CD4-positive, alpha-beta T cell treated with Interleukin-6 at 100 ng/mL for 8 hours (primary cell): ENCODE data around the gene ZNF280B.
"Not testable (repeated sequence)": the region's sequence is repeated elsewhere in the genome, so short reads cannot be mapped to it uniquely, and the experiment has no call there.

Experiments used
- DNase-seq: peaks from one replicate; pipeline ENCODE4 v3.0.0-alpha.2; 2020; ENCODE audit warnings: mixed read lengths, low spot score

ZNF280B gene

DNA sequence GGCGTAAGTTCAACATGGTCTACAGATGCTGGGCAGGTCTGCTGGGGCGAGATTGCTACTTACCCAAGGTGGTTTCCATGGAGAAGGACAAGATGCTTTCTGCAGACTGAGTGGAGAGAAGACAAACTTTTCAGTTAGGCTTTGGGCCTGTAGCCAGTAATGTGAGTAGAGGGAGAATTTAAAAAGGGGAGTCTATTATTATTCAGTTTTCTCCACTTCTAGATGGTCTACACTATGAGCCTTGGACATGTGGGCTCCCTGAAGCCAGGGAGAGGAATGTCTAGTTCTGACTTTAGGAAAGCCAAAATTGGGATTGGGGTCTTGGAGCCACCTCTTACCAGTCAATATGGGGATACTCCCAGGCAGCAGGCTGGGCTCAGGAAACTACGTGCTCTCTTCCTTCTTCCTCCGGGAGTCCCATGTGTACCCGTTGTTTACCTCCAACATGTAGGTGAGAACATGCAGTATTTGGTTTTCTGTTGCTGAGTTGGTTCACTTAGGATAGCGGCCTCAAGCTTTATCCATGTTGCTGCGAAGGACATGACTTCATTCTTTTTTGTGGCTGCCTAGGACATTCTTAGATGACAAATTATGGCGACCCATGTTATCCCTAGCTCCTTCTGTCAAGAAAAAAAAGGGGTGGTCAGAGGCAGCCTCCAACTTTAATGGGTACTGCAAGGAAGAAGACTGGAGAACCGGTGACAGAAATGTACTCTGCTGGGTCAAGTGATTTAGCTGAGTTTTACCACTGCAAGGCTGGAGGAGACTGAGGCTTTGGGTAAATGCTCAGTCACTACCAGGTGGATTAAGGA is 26.3 kb upstream of the ZNF280B start:
- DNase-seq, result no peak

DNA sequence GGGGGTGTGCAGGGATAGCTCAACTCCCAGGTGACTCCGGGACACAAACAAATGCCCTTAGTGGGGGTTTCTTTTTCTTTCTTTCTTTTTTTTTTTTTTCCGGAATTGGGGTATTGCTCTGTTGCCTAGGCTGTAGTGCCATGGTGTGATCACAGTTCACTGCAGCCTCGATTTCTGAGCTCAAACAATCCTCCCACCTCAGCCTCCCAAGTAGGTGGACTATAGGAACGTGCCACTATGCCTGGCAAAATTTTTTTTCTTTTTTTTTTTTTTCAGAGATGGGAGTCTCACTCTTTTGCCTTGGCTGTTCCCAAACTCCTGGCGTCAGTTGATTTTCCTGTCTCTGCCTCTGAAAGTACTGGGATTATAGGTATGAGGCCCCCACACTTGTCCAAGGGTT is 25.3 kb upstream of the ZNF280B start:
- no peak for DNase-seq

GRCh38 chr22:22533417-22533816 is 24.9 kb upstream of the ZNF280B start:
- no peak for DNase-seq

DNA sequence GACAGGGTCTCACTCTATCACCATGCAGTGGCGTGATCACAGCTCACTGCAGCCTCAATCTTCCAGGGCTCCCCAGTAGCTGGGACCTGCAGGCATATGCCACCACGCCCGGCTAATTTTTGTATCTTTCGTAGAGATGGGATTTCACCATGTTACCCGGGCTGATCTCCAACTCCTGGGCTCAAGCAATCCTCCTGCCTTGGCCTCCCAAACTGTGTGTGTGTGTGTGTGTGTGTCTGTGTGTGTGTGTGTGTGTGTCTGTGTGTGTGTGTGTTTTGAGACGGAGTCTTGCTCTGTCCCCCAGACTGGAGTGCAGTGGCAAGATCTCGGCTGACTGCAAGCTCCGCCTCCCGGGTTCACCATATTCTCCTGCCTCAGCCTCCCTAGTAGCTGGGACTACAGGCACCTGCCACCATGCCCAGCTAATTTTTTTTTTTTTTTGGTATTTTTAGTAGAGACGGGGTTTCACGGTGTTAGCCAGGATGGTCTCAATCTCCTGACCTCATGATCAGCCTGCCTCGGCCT is 24.1 kb upstream of the ZNF280B start:
- not testable (repeated sequence) for DNase-seq

DNA sequence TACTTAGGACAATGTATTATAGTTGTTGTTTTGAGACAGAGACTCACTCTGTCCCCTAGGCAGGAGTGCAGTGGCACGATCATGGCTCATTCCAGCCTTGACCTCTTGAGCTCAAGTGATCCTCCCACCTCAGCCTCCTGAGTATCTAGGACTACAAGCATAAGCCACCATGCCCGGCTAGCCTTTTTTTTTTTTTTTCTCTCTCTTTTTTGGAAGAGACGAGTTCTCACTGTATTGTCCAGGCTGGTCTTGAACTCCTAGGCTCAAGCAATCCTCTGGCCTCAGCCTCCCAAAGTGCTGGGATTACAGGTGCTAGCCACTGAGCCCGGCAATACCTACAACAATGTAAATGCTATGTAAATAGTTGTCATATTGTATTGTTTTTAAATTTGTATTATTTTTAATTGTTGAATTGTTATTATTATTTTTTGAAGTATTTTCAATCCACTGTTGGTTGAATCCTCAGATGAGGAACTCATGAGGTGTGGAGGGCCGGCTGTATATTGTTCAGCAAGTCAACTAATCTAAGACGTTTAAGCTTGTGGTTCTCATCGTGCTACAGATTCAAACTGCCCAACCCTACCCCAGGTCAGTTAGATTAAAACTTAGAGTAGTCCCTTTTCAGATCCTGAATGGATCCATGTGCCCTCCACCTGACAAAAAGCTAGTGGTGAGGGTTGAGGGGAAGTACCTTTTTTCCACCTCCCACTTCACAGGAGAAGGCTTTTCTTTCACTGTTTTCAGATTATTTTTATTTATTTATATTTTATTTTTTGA is 23.4 kb upstream of the ZNF280B start:
- no peak for DNase-seq

DNA sequence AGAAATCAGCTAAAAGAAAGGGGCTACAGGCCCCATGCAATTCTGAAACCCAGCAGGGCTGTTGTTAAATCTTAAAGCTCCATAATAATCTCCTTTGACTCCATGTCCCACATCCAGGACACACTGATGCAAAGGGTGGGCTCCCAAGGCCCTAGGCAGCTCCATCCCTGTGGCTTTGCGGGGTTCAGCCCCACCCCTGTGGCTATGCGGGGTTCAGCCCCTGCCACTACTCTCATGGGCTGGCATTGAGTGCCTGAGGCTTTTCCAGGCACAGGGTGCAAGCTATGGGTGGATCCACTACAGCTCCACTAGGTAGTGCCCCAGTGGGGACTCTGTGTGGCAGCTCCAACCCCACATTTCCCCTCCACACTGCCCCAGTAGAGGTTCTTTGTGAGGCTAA is 20.2 kb upstream of the ZNF280B start:
- no peak for DNase-seq

GRCh38 chr22:22527312-22527711 is 18.8 kb upstream of the ZNF280B start:
- no peak for DNase-seq

DNA sequence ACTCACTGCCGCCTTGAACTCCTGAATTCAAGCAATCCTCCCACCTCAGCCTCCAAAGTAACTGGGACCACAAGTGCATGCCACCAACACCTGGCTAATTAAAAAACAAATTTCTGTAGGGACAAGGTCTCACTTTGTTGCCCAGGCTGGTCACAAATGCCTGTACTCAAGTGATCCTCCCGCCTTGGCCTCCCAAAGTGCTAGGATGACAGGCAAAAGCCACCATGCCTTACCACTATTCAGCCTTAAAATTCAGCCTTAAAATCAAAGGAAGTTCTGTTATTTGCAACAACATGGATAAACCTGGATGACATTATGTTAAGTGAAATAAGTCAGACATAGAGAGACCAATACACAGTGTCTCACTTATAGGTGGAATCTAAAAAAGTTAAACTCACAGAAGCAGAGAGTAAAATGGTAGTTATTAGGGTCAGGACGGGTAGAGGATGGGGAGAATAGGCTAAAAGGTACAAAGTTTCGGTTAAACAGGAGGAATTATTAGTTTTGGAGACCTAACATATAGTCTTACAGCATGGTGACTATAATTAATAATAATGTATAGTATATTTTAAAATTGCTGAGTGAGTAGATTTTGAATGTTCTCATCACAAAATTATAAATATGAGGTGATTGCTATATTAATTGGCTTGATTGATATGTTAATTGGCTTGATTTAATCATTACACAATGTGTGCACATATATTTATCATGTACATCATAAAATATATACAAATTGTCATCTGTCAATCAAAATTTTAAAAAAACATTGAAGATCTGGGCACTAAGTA is 17.8 kb upstream of the ZNF280B start:
- DNase-seq, result no peak

DNA sequence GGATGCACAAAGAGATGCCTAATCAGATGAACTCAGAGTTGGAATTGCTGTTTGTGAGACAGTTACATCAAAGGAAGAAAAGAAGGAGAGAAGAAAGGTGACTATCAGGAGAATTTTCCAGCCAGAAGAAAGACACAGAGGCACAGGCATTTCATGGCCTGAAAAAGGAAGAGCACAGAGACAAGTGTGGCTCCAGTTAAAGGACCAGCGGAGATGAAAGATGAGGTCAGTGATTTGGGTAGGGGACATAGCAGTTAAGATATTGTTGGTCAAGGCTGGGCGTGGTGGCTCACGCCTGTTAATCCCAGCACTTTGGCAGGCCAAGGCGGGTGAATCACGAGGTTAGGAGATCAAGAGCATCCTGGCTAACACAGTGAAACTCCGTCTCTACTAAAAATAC is 15.0 kb upstream of the ZNF280B start:
- no peak for DNase-seq

DNA sequence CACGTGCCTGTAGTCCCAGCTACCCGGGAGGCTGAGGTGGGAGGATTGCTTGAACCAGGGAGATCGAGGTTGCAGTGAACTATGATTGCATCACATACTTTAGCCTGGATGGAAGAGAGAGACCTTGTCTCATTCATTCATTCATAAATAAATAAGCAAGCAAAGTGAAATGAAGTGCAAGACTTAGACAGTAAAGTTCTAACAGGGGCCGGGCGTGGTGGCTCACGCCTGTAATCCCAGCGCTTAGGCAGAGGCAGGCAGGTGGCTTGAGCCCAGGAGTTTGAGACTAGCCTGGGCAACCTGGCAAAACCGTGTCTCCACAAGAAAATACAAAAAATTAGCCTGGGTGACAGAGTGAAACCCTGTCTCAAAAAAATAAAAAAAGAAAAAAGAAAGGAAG is 13.1 kb upstream of the ZNF280B start:
- no peak for DNase-seq

GRCh38 chr22:22520667-22521602 is 12.4 kb upstream of the ZNF280B start:
- no peak for DNase-seq

GRCh38 chr22:22520020-22520656 is 11.6 kb upstream of the ZNF280B start, which contains the start of gene ZNF280A:
TSS of gene ZNF280A (minus strand) at chr22:22520270. CDS start at chr22:22515630, 4,640 bp downstream.
- DNase-seq, result no peak

GRCh38 chr22:22519591-22519990 is 11.0 kb upstream of the ZNF280B start:
- DNase-seq, result no peak

GRCh38 chr22:22516992-22517391 is 8.4 kb upstream of the ZNF280B start:
- DNase-seq, result no peak

DNA sequence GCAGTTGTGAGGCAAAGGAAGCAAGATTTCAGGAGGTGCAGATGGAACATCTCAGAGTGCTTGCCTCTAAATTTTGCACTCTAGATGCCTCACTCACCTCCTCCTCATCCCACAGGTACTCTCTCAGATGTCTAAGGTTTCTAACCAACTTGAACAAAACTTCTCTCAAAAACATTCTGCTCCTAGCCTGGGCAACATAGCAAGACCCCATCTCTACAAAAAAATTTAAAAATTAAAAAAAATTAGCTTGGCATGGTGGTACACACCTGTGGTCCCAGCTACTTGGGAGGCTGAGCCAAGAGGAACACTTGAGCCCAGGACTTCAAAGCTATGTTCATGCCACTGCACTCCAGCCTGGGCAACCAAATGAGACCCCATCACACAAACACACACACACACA is 7.3 kb upstream of the ZNF280B start:
- no peak for DNase-seq

DNA sequence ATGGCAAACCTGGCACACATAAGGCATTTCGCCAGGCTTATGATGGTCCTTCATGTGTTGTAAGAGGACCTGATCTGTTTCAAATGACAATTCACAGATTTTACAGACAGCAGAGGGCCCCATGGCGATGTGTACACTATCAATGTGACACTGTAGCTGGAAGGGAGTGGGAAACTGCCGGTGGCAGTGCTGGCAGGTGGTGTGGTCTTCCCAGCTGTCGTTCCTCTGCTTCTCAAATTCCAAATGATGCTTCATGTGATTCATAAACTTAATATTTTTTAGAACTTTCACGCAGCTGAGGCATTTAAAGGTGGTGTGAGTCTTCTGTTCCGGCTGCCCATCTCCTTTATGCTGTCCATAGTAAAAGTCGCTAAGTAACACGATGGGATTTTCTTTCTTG is 5.9 kb upstream of the ZNF280B start:
- DNase-seq, result not testable (repeated sequence)

DNA sequence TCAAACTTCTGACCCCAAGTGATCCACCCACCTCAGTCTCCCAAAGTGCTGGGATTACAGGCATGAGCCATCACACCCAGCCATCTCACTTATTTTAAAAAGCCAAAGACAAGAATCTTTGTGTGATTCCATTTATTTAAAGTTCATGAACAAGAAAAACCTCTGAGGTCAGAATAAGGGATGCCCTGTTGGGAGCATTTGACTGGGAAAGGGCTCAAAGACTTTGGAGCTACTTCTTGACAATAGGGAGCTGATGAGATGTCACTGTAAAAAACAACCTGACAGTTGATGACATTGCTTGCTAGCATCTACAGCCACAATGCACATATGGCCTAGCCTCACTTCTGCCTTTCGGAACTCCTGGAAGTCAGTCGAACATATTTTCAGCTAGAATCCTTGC is 5.1 kb upstream of the ZNF280B start:
- DNase-seq, result no peak

- DNase-seq, result no peak
These were observed 4.4 kb upstream of the ZNF280B start for GRCh38 chr22:22512951-22513350.

DNA sequence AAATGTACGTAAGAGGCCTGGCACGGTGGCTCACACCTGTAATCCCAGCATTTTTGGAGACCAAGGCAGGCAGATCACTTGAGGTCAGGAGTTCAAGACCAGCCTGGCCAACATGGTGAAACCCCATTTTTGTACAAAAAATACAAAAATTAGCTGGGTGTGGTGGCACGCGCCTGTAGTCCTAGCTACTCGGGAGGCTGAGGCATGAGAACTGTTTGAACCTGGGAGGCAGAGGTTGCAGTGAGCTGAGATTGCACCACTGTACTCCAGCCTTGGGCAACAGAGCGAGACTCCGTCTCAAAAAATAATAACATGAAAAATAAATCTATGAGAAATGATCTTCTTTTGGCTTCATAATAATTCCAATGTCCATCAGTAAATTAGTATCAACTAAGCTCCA is 2.3 kb upstream of the ZNF280B start:
- DNase-seq, result not testable (repeated sequence)

- not testable (repeated sequence) for DNase-seq
These were observed 1.4 kb upstream of the ZNF280B start for GRCh38 chr22:22509912-22510311.
